Esophagus muscularis mucosa (tissue), 4 donors: ENCODE data around the gene PKP3. TPM values are rescaled to one million over a fixed set of nuclear protein-coding genes. Genes with fewer than 3 reads are reported as not detected.

Experiments used
- DNase-seq: peaks from one replicate; pipeline ENCODE4 v3.0.0-alpha.2; 2017; ENCODE audit errors: extremely low spot score
- H3K27ac ChIP-seq, 4 donors: fragments of 200-600 bp; sonication (generic); replicated peaks in 1 of 4; 1 replicate in 3 of 4; 2 replicates in 1 of 4; pipeline ENCODE4 v1.5.1; 2016 to 2019; ENCODE audit warnings: mild to moderate bottlenecking in 1 of 4
- H3K27me3 ChIP-seq, 4 donors: fragments of 200-600 bp; sonication (generic); one replicate each; pipeline versions ENCODE4 v1.5.1 to v1.6.0; 2016 to 2019
- H3K36me3 ChIP-seq, 4 donors: fragments of 200-600 bp; sonication (generic); one replicate each; pipeline ENCODE4 v1.5.1; 2016 to 2019
- H3K4me1 ChIP-seq, 4 donors: fragments of 200-600 bp; sonication (generic); one replicate each; pipeline ENCODE4 v1.5.1; 2016 to 2019
- H3K4me3 ChIP-seq, 4 donors: fragments of 200-600 bp; sonication (generic); 1 replicate in 2 of 4; 2 replicates in 2 of 4; pipeline ENCODE4 v1.5.1; 2016 to 2019; ENCODE audit warnings: mild to moderate bottlenecking in 4 of 4, moderate library complexity in 1 of 4
- H3K9me3 ChIP-seq, 4 donors: fragments of 200-600 bp; sonication (generic); 1 replicate in 3 of 4; 2 replicates in 1 of 4; pipeline ENCODE4 v1.5.1; 2016 to 2019
- CTCF ChIP-seq, 3 experiments: fragments of 200-600 bp in 2 of 3; fragments of 450-650 bp in 1 of 3; sonication (generic) in 2 of 3; IDR thresholded peaks; one replicate each; pipeline ENCODE4 v1.5.1; 2017 to 2019; ENCODE audit warnings: antibody characterized with exemption in 3 of 3, mild to moderate bottlenecking in 2 of 3, moderate library complexity in 1 of 3
- EP300 ChIP-seq: sonication (generic); formaldehyde crosslinking; IDR thresholded peaks from one replicate; pipeline ENCODE4 v1.6.1; 2017; ENCODE audit warnings: antibody characterized with exemption
- POLR2A ChIP-seq: fragments of 450-650 bp; IDR thresholded peaks from one replicate; pipeline ENCODE4 v1.6.1; 2017; ENCODE audit warnings: antibody characterized with exemption, moderate library complexity, mild to moderate bottlenecking, low read depth
- POLR2AphosphoS5 ChIP-seq, 2 donors: sonication (generic); formaldehyde crosslinking; IDR thresholded peaks; one replicate each; pipeline ENCODE4 v1.6.1; 2017; ENCODE audit warnings: antibody characterized with exemption in 2 of 2
- WGBS: methylation state at CpG from one replicate; pipeline ENCODE4 v1.1.5; 2018; 5-methylcytosine and 5-hydroxymethylcytosine counted together
- intact Hi-C: fragments of 100-400 bp; cut with DNase I; formaldehyde crosslinking; loops from one replicate; pipeline ENCODE4 v1.15.1; 2023
- total RNA-seq, 4 donors: library from RNA; depleted of rRNA; stranded (reverse); fragments of >200 nt; gene quantifications; one replicate each; pipeline versions ENCODE4 v1.1.0 to v1.2.1, GENCODE V29; 2016

The PKP3 gene
- total RNA-seq, 4 donors from 2014 or later = 0.17 to 1.1 (median 0.51) TPM

- Histone ChIP-seq H3K27me3 (peaks cover 0 to 57% (median 25%) of the 10 kb centered on the region in 4 donors), H3K4me3 (no peak overlapping the region), H3K36me3 (no peaks in the 10 kb centered on the region), H3K4me1 (peaks cover 9 to 26% (median 23%) of the 10 kb centered on the region in 4 donors), H3K27ac (no peak overlapping the region), H3K9me3 (no peaks in the 10 kb centered on the region)
- intact Hi-C loops = no loop called here
- no peak for TF ChIP-seq POLR2AphosphoS5 (IDR thresholded peaks at IDR 0.05)
- TF ChIP-seq POLR2A = no peak
- TF ChIP-seq EP300 = no peak
- TF ChIP-seq CTCF (IDR thresholded peaks at IDR 0.05) = no peak
- WGBS = 47% methylated on average over 10 of the region's 14 CpGs
- DNase-seq = no peak
These were observed 19.4 kb downstream of the PKP3 start for GRCh38 chr11:413120-414081.

- DNase-seq = no peak
- intact Hi-C loops = no loop called here
- 68% methylated on average over 8 of the region's 9 CpGs for WGBS
These were observed 20.4 kb downstream of the PKP3 start for GRCh38 chr11:414318-414857.

GRCh38 chr11:415640-416041 is 21.6 kb downstream of the PKP3 start:
- no peak for DNase-seq
- TF ChIP-seq POLR2AphosphoS5 (IDR thresholded peaks at IDR 0.05) (no peak), EP300 (no peak), POLR2A (no peak), CTCF (IDR thresholded peaks at IDR 0.05) (no peak)
- peak overlapping the region; percentile 66 to 79 (median 78) for H3K27ac ChIP-seq
- no peaks in the 10 kb centered on the region for H3K9me3 ChIP-seq
- no peaks in the 10 kb centered on the region for H3K36me3 ChIP-seq
- intact Hi-C loops = no loop called here
- H3K27me3 ChIP-seq = peaks cover 0 to 68% (median 41%) of the 10 kb centered on the region in 4 donors
- H3K4me1 ChIP-seq = peaks cover 9 to 31% (median 26%) of the 10 kb centered on the region in 4 donors
- peak overlapping the region; percentile 51 to 62 (median 54) for H3K4me3 ChIP-seq
- WGBS = no CpG with 5 or more reads among the region's 5 CpGs

More at GRCh38 chr11:414318-414857, 20.4 kb downstream of the PKP3 start:
- peak overlapping the region in 1 of 4 donors; percentile 63 for H3K27ac ChIP-seq
- H3K9me3 ChIP-seq = no peaks in the 10 kb centered on the region
- peaks cover 9 to 26% (median 23%) of the 10 kb centered on the region in 4 donors for H3K4me1 ChIP-seq
- H3K36me3 ChIP-seq = no peaks in the 10 kb centered on the region
- no peak for TF ChIP-seq CTCF (IDR thresholded peaks at IDR 0.05)
- no peak for TF ChIP-seq POLR2AphosphoS5 (IDR thresholded peaks at IDR 0.05)
- TF ChIP-seq EP300 = no peak
- TF ChIP-seq POLR2A = no peak
- H3K27me3 ChIP-seq = peaks cover 0 to 64% (median 31%) of the 10 kb centered on the region in 4 donors
- H3K4me3 ChIP-seq = peak overlapping the region; percentile 41 to 62 (median 53)

DNA sequence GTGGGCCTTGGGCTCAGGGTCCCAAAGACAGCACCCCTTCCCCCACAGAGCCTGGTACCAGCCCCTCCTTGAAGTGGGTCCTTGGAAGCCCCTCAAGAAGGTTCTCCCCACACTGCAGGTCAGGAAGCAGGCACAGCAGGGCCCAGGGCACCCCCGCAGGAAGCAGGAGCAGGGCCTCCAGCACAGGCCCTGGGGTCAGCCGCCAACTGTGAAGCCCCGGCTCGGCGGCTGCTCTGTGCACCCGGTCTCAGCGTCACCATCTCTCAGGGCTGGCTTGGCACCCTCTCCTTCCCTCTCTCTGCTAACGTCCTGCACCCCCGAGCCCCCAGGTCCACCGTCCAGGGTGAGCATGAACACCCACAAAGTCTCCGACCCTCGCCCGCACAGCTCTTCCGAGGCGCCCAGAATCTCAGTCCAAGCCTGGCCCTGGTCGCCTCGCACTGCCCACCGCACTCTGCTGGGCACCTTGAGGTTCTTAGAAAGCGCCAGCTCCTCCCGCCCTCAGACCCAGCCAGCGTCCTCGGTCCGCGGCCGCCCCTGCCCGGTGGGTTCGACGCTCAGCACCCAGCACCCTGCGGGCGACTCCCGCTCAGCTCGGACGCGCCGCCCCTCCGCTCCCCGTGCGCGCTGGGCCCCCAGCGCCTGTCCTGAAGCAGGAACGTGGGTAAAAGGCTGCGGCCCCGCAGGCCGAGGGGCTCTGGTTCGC is 22.2 kb downstream of the PKP3 start:
- H3K4me1 ChIP-seq = peaks cover 9 to 31% (median 26%) of the 10 kb centered on the region in 4 donors
- H3K4me3 ChIP-seq = peak overlapping the region; percentile 51 to 62 (median 54)
- DNase-seq = no peak
- no peaks in the 10 kb centered on the region for H3K9me3 ChIP-seq
- 31% methylated on average over 16 of the region's 45 CpGs for WGBS
- TF ChIP-seq CTCF (IDR thresholded peaks at IDR 0.05) = no peak
- TF ChIP-seq POLR2AphosphoS5 (IDR thresholded peaks at IDR 0.05) = peak in 1 of 2 donors; percentile 46
- intact Hi-C loops = no loop called here
- H3K36me3 ChIP-seq = no peaks in the 10 kb centered on the region
- H3K27ac ChIP-seq = peak overlapping the region; percentile 66 to 79 (median 78)
- peaks cover 0 to 73% (median 41%) of the 10 kb centered on the region in 4 donors for H3K27me3 ChIP-seq
